ENCODE results near the gene ZNF341. TPM values are rescaled to one million over a fixed set of nuclear protein-coding genes. Genes with fewer than 3 reads are reported as not detected.

ZNF341 gene
- total and polyA plus RNA-seq, 2 experiments from 2014 or later: 4.3 to 6.1 TPM

DNA sequence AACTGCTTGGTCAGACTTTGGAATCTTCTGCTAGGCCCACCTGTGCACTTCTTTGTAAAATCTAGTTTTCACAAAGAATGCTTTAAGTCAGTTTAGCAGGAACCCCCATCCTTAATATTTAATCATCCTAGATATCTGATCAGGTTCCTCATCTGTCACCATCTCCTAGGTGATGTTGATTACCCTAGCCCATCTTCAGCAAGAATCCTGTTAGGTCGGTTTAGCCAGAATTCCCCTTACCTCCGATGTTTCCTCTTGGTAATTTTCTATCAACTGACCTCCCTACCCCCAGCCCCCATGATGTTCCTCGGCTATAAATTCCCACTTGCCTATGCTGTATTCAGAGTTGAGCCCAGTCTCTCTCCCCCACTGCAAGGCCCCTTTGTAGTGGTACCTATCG is 2.7 kb upstream of the ZNF341 start:
- H2AFZ ChIP-seq: peak overlapping the region; percentile 54; the same call in 1 of the 2 replicates
- H3K36me3 ChIP-seq (ENCODE audit: insufficient read depth): no peaks in the 10 kb centered on the region
- no peak overlapping the region for H3K27ac ChIP-seq (ENCODE audit: low read depth)
- H3K4me1 ChIP-seq (ENCODE audit: insufficient read depth): peaks cover 14% of the 10 kb centered on the region; the same call in 1 of the 2 replicates
- no peak overlapping the region for H3K4me2 ChIP-seq
- no peaks in the 10 kb centered on the region for H3K79me2 ChIP-seq (replicated peaks; ENCODE audit: insufficient read depth)
- Mint-ChIP-seq H3K27ac (no peak overlapping the region), H3K36me3 (ENCODE audit: low read depth) (no peaks in the 10 kb centered on the region), H3K27me3 (ENCODE audit: insufficient read depth, low read depth, poor library complexity) (peaks cover 27% of the 10 kb centered on the region), H3K4me1 (peaks cover 13% of the 10 kb centered on the region), H3K4me3 (no peak overlapping the region), H3K9me3 (no peaks in the 10 kb centered on the region; the same call in 2 of the 3 replicates)
- H3F3A ChIP-seq (replicated peaks; ENCODE audit: low read depth): peaks cover 6% of the 10 kb centered on the region; the same call in 1 of the 2 replicates
- no peaks in the 10 kb centered on the region for H4K20me1 ChIP-seq (replicated peaks; ENCODE audit: insufficient read depth)
- ATAC-seq (no peak), DNase-seq (ENCODE audit: low spot score) (no peak)
- no peaks in the 10 kb centered on the region for H3K27me3 ChIP-seq (ENCODE audit: insufficient read depth)
- TF ChIP-seq JUNB (IDR thresholded peaks at IDR 0.05; ENCODE audit: unreplicated experiment): no peak
- no peak for TF ChIP-seq EZH2phosphoT487 (IDR thresholded peaks at IDR 0.05; ENCODE audit: unreplicated experiment)
- TF ChIP-seq, protein P1, sequence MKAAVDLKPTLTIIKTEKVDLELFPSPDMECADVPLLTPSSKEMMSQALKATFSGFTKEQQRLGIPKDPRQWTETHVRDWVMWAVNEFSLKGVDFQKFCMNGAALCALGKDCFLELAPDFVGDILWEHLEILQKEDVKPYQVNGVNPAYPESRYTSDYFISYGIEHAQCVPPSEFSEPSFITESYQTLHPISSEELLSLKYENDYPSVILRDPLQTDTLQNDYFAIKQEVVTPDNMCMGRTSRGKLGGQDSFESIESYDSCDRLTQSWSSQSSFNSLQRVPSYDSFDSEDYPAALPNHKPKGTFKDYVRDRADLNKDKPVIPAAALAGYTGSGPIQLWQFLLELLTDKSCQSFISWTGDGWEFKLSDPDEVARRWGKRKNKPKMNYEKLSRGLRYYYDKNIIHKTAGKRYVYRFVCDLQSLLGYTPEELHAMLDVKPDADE (IDR thresholded peaks at IDR 0.05): no peak
- TF ChIP-seq ZNF114 (CRISPR knock-in tag; IDR thresholded peaks at IDR 0.05): no peak
- TF ChIP-seq STAT1 (IDR thresholded peaks at IDR 0.05; ENCODE audit: unreplicated experiment): no peak
- TF ChIP-seq, protein P2, sequence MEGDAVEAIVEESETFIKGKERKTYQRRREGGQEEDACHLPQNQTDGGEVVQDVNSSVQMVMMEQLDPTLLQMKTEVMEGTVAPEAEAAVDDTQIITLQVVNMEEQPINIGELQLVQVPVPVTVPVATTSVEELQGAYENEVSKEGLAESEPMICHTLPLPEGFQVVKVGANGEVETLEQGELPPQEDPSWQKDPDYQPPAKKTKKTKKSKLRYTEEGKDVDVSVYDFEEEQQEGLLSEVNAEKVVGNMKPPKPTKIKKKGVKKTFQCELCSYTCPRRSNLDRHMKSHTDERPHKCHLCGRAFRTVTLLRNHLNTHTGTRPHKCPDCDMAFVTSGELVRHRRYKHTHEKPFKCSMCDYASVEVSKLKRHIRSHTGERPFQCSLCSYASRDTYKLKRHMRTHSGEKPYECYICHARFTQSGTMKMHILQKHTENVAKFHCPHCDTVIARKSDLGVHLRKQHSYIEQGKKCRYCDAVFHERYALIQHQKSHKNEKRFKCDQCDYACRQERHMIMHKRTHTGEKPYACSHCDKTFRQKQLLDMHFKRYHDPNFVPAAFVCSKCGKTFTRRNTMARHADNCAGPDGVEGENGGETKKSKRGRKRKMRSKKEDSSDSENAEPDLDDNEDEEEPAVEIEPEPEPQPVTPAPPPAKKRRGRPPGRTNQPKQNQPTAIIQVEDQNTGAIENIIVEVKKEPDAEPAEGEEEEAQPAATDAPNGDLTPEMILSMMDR (conservative IDR thresholded peaks at IDR 0.05; ENCODE audit: low read depth in 2 of 2): no peak
- no peaks in the 10 kb centered on the region for H3K9me2 ChIP-seq (ENCODE audit: insufficient read depth)
- no peak overlapping the region for H3K4me3 ChIP-seq

DNA sequence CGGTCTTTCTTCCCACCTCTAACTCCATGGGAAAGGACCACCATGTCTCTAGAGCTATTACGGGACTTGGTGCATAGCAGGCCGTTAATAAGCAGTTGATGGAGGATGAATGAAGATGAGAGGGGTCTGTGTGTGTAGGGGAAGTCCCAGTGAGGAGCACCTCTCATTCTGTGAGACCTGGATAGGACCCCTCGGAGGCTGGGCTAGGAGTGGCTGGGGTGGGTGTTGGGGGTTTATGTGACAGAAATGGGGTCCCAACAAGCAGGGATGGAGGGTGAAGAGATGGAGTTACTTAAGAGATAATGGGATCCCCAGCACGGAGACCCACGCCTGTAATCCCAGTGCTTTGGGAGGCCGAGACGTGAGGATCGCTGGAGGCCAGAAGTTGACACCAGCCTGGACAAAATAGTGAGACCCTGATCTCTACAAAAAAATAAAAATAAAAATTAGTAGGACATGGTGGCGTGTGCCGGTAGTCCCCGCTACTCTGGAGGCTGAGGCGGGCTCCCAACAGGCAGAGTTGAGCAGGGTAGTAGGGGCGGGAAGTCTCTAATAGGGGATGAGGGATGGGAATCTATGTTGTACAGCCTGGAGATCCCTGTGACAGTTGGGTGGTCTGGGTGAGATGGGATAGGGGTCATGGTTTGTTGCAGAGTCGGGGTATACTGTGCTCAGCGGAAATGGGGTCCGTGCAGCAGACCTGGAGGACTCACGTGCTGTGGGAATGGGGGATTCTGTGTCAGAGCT is 677 bp upstream of the ZNF341 start:
- H3K9me3 Mint-ChIP-seq: peaks cover 6% of the 10 kb centered on the region
- Histone ChIP-seq H3K27ac (ENCODE audit: low read depth) (no peak overlapping the region), H2AFZ (peak overlapping the region; percentile 100), H4K20me1 (replicated peaks; ENCODE audit: insufficient read depth) (no peaks in the 10 kb centered on the region), H3K9me2 (ENCODE audit: insufficient read depth) (no peaks in the 10 kb centered on the region), H3K27me3 (ENCODE audit: insufficient read depth) (no peaks in the 10 kb centered on the region), H3F3A (replicated peaks; ENCODE audit: low read depth) (peaks cover 6% of the 10 kb centered on the region; the same call in 1 of the 2 replicates), H3K79me2 (replicated peaks; ENCODE audit: insufficient read depth) (no peaks in the 10 kb centered on the region), H3K36me3 (ENCODE audit: insufficient read depth) (no peaks in the 10 kb centered on the region), H3K4me2 (peak overlapping the region; percentile 81), H3K4me3 (peak overlapping the region; percentile 55), H3K4me1 (ENCODE audit: insufficient read depth) (peaks cover 17% of the 10 kb centered on the region; the same call in 1 of the 2 replicates)
- H3K4me3 Mint-ChIP-seq: peak overlapping the region; percentile 72
- no peak overlapping the region; the same call in 1 of the 2 replicates for H3K27ac Mint-ChIP-seq
- H3K27me3 Mint-ChIP-seq (ENCODE audit: insufficient read depth, low read depth, poor library complexity): peaks cover 24% of the 10 kb centered on the region
- peaks cover 17% of the 10 kb centered on the region for H3K4me1 Mint-ChIP-seq
- DNase-seq (ENCODE audit: low spot score) (no peak), ATAC-seq (peak; percentile 5; the same call in 2 of the 3 replicates)
- H3K36me3 Mint-ChIP-seq (ENCODE audit: low read depth): peaks cover 6% of the 10 kb centered on the region
- TF ChIP-seq STAT1 (IDR thresholded peaks at IDR 0.05; ENCODE audit: unreplicated experiment) (no peak), ZNF114 (CRISPR knock-in tag; IDR thresholded peaks at IDR 0.05) (no peak), JUNB (IDR thresholded peaks at IDR 0.05; ENCODE audit: unreplicated experiment) (no peak), POLR2AphosphoS5 (IDR thresholded peaks at IDR 0.05; ENCODE audit: low read depth) (no peak)
- TF ChIP-seq, protein P1 (IDR thresholded peaks at IDR 0.05): no peak
- TF ChIP-seq, protein P3, sequence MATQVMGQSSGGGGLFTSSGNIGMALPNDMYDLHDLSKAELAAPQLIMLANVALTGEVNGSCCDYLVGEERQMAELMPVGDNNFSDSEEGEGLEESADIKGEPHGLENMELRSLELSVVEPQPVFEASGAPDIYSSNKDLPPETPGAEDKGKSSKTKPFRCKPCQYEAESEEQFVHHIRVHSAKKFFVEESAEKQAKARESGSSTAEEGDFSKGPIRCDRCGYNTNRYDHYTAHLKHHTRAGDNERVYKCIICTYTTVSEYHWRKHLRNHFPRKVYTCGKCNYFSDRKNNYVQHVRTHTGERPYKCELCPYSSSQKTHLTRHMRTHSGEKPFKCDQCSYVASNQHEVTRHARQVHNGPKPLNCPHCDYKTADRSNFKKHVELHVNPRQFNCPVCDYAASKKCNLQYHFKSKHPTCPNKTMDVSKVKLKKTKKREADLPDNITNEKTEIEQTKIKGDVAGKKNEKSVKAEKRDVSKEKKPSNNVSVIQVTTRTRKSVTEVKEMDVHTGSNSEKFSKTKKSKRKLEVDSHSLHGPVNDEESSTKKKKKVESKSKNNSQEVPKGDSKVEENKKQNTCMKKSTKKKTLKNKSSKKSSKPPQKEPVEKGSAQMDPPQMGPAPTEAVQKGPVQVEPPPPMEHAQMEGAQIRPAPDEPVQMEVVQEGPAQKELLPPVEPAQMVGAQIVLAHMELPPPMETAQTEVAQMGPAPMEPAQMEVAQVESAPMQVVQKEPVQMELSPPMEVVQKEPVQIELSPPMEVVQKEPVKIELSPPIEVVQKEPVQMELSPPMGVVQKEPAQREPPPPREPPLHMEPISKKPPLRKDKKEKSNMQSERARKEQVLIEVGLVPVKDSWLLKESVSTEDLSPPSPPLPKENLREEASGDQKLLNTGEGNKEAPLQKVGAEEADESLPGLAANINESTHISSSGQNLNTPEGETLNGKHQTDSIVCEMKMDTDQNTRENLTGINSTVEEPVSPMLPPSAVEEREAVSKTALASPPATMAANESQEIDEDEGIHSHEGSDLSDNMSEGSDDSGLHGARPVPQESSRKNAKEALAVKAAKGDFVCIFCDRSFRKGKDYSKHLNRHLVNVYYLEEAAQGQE (IDR thresholded peaks at IDR 0.05; ENCODE audit: unreplicated experiment): no peak

Data from GM23338 (cell line).